H9 (cell line): ENCODE measurements around the gene TEAD1. TPM values are rescaled to one million over a fixed set of nuclear protein-coding genes. Genes with fewer than 3 reads are reported as not detected.

Experiments
- DNase-seq: peaks from one replicate; pipeline ENCODE4 v3.0.0-alpha.2; 2017
- H2AFZ ChIP-seq: one replicate; pipeline ENCODE4 v1.6.1; 2013; ENCODE audit warnings: mild to moderate bottlenecking, low read length, control low read depth, moderate library complexity
- H2AK5ac ChIP-seq: 2 replicates; pipeline ENCODE4 v1.6.1; 2013; ENCODE audit warnings: low read length, control low read depth, mixed read lengths; ENCODE audit not compliant: insufficient read length
- H2BK120ac ChIP-seq: one replicate; pipeline ENCODE4 v1.6.1; 2013; ENCODE audit warnings: low read depth, mild to moderate bottlenecking, low read length, control low read depth, inconsistent platforms; ENCODE audit not compliant: poor library complexity, severe bottlenecking
- H2BK12ac ChIP-seq: 2 replicates; pipeline ENCODE4 v1.6.1; 2013; ENCODE audit warnings: low read length, control low read depth, mixed read lengths, low read depth; ENCODE audit not compliant: insufficient read length
- H2BK15ac ChIP-seq: 2 replicates; pipeline ENCODE4 v1.6.1; 2013; ENCODE audit warnings: low read depth, low read length, control low read depth
- H2BK20ac ChIP-seq: one replicate; pipeline ENCODE4 v1.6.1; 2013; ENCODE audit warnings: low read depth, mild to moderate bottlenecking, low read length, control low read depth, inconsistent platforms; ENCODE audit not compliant: poor library complexity, severe bottlenecking
- H2BK5ac ChIP-seq: 2 replicates; pipeline ENCODE4 v1.6.1; 2013; ENCODE audit warnings: low read length, control low read depth, mixed read lengths; ENCODE audit not compliant: insufficient read length
- H3K14ac ChIP-seq: 2 replicates; pipeline ENCODE4 v1.6.1; 2013; ENCODE audit warnings: low read length, control low read depth; ENCODE audit not compliant: insufficient read depth
- H3K18ac ChIP-seq: 2 replicates; pipeline ENCODE4 v1.6.1; 2013; ENCODE audit warnings: low read depth, mild to moderate bottlenecking, mixed read lengths, low read length, control low read depth; ENCODE audit not compliant: insufficient read length
- H3K23ac ChIP-seq: 2 replicates; pipeline ENCODE4 v1.6.1; 2013; ENCODE audit warnings: low read length, control low read depth, mixed read lengths, low read depth; ENCODE audit not compliant: insufficient read length
- H3K23me2 ChIP-seq: 2 replicates; pipeline ENCODE4 v1.6.1; 2013; ENCODE audit warnings: low read depth, mild to moderate bottlenecking, mixed read lengths, low read length, control low read depth; ENCODE audit not compliant: insufficient read length, poor library complexity, severe bottlenecking
- H3K27ac ChIP-seq: 2 replicates; pipeline ENCODE4 v1.5.1; 2013; ENCODE audit warnings: low read length, control low read depth, mixed read lengths, low read depth; ENCODE audit not compliant: insufficient read length
- H3K27me3 ChIP-seq: 2 replicates; pipeline ENCODE4 v1.6.1; 2013; ENCODE audit warnings: low read length, control low read depth, inconsistent platforms; ENCODE audit not compliant: insufficient read depth
- H3K4ac ChIP-seq: 2 replicates; pipeline ENCODE4 v1.6.1; 2013; ENCODE audit warnings: low read depth, mild to moderate bottlenecking, control low read depth, inconsistent platforms, low read length, moderate library complexity
- H3K4me1 ChIP-seq: 2 replicates; pipeline ENCODE4 v1.6.1; 2013; ENCODE audit warnings: low read length, control low read depth, inconsistent platforms; ENCODE audit not compliant: insufficient read depth
- H3K4me2 ChIP-seq: 2 replicates; pipeline ENCODE4 v1.6.1; 2013; ENCODE audit warnings: low read length, control low read depth, mixed read lengths; ENCODE audit not compliant: insufficient read length, insufficient read depth
- H3K56ac ChIP-seq: 2 replicates; pipeline ENCODE4 v1.6.1; 2013; ENCODE audit warnings: low read depth, mild to moderate bottlenecking, mixed read lengths, low read length, control low read depth; ENCODE audit not compliant: insufficient read length
- H3K79me1 ChIP-seq: 2 replicates; pipeline ENCODE4 v1.6.1; 2013; ENCODE audit warnings: low read depth, mild to moderate bottlenecking, moderate library complexity, low read length, control low read depth, inconsistent platforms; ENCODE audit not compliant: insufficient read depth, poor library complexity, severe bottlenecking
- H3K79me2 ChIP-seq: 2 replicates; pipeline ENCODE4 v1.6.1; 2013; ENCODE audit warnings: low read length, control low read depth, inconsistent platforms; ENCODE audit not compliant: insufficient read depth
- H3K9ac ChIP-seq: 2 replicates; pipeline ENCODE4 v1.6.1; 2013; ENCODE audit warnings: low read length, control low read depth, mixed read lengths; ENCODE audit not compliant: insufficient read length; ENCODE audit errors: extremely low read depth
- H3K9me3 ChIP-seq: one replicate; pipeline ENCODE4 v1.6.1; 2013; ENCODE audit warnings: low read depth, low read length, inconsistent platforms; ENCODE audit not compliant: control insufficient read depth
- H3T11ph ChIP-seq: one replicate; pipeline ENCODE4 v1.6.1; 2013; ENCODE audit warnings: mild to moderate bottlenecking, low read length, control low read depth, inconsistent platforms
- H4K20me1 ChIP-seq: one replicate; pipeline ENCODE4 v1.6.1; 2013; ENCODE audit not compliant: control insufficient read depth, insufficient read length, insufficient read depth
- H4K5ac ChIP-seq: 2 replicates; pipeline ENCODE4 v1.6.1; 2013; ENCODE audit warnings: low read depth, mild to moderate bottlenecking, mixed read lengths, low read length, control low read depth; ENCODE audit not compliant: insufficient read length
- H4K8ac ChIP-seq: replicated peaks from 2 replicates; pipeline ENCODE4 v1.6.1; 2013; ENCODE audit warnings: low read length, control low read depth, mixed read lengths, low read depth; ENCODE audit not compliant: insufficient read length
- H4K91ac ChIP-seq: 2 replicates; pipeline ENCODE4 v1.6.1; 2013; ENCODE audit warnings: low read depth, mild to moderate bottlenecking, moderate library complexity, mixed read lengths, low read length, control low read depth; ENCODE audit not compliant: insufficient read length
- H3K27ac Mint-ChIP-seq, 3 experiments: 2 replicates in 2 of 3; 3 replicates in 1 of 3; pipeline ENCODE4 v1.8.0; 2020 to 2021; ENCODE audit warnings: mixed read lengths in 3 of 3, mild to moderate bottlenecking in 1 of 3, moderate library complexity in 1 of 3
- H3K27me3 Mint-ChIP-seq: 2 replicates; pipeline ENCODE4 v1.8.0; 2021; ENCODE audit warnings: low read depth, mild to moderate bottlenecking, moderate library complexity, mixed read lengths
- H3K36me3 Mint-ChIP-seq, 3 experiments: 2 replicates in 2 of 3; 3 replicates in 1 of 3; pipeline ENCODE4 v1.8.0; 2020 to 2021; ENCODE audit warnings: low read depth in 3 of 3, mixed read lengths in 3 of 3; ENCODE audit not compliant: insufficient read depth in 1 of 3
- H3K4me1 Mint-ChIP-seq, 2 experiments: 2 replicates each; pipeline ENCODE4 v1.8.0; 2020; ENCODE audit warnings: mixed read lengths in 2 of 2
- H3K4me3 Mint-ChIP-seq, 2 experiments: 2 replicates in 1 of 2; 3 replicates in 1 of 2; pipeline ENCODE4 v1.8.0; 2020 to 2021; ENCODE audit warnings: mild to moderate bottlenecking in 2 of 2, mixed read lengths in 2 of 2, moderate library complexity in 1 of 2
- H3K9me3 Mint-ChIP-seq, 2 experiments: 2 replicates in 1 of 2; 3 replicates in 1 of 2; pipeline ENCODE4 v1.8.0; 2020; ENCODE audit warnings: mild to moderate bottlenecking in 2 of 2, mixed read lengths in 2 of 2, moderate library complexity in 1 of 2
- WGBS: extraction: QIAGEN DNeasy Blood & Tissue Kit; methylation state at CpG from one replicate; pipeline ENCODE4 v1.1.7; 2013; ENCODE audit warnings: missing lambda C conversion rate, low lambda C conversion rate, mixed read lengths; ENCODE audit not compliant: insufficient read length; ENCODE audit errors: extremely low coverage; 5-methylcytosine and 5-hydroxymethylcytosine counted together
- total RNA-seq: library from RNA; stranded (reverse); gene quantifications from 2 replicates; pipeline ENCODE4 v1.2.1, GENCODE V29; 2021
- TF ChIP-seq, protein P1 (sequence below): fragments of 200-600 bp; sonication (generic); conservative IDR thresholded peaks from 3 replicates; pipeline ENCODE4 v1.8.0; 2021; ENCODE audit warnings: antibody characterized with exemption, mild to moderate bottlenecking

Gene TEAD1
- total RNA-seq, 1 experiment from 2014 or later, result 75.1 TPM

DNA sequence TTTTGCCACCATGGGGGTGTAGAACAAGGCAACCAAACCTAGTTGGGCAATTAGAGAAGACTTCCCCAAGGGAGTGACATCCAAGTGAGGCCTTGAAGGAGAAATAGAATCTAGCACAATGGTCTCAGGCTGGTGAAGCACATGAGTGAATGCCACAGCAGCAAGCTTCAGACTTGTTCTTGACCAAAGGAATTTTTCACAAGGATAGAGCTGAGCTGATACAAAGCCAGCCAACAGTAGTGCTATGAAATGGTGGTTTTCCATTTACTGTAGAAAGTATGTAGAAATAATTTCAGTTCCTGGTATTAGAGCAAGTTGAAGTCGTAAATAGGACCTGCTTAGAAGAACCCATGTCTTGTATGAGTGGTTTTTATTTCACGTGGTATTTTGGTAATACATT lies 186.6 kb downstream of the TEAD1 start:
- H2AK5ac ChIP-seq, result no peak overlapping the region
- no peaks in the 10 kb centered on the region for H3K79me1 ChIP-seq
- H3K27ac ChIP-seq, result no peak overlapping the region
- H2BK5ac ChIP-seq, result no peak overlapping the region
- no peaks in the 10 kb centered on the region for H4K20me1 ChIP-seq
- TF ChIP-seq, protein P1, sequence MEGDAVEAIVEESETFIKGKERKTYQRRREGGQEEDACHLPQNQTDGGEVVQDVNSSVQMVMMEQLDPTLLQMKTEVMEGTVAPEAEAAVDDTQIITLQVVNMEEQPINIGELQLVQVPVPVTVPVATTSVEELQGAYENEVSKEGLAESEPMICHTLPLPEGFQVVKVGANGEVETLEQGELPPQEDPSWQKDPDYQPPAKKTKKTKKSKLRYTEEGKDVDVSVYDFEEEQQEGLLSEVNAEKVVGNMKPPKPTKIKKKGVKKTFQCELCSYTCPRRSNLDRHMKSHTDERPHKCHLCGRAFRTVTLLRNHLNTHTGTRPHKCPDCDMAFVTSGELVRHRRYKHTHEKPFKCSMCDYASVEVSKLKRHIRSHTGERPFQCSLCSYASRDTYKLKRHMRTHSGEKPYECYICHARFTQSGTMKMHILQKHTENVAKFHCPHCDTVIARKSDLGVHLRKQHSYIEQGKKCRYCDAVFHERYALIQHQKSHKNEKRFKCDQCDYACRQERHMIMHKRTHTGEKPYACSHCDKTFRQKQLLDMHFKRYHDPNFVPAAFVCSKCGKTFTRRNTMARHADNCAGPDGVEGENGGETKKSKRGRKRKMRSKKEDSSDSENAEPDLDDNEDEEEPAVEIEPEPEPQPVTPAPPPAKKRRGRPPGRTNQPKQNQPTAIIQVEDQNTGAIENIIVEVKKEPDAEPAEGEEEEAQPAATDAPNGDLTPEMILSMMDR, result no peak
- no peak overlapping the region for H4K91ac ChIP-seq
- peaks cover 71 to 74% of the 10 kb centered on the region in 2 experiments for H3K4me1 Mint-ChIP-seq
- H3K23me2 ChIP-seq, result no peaks in the 10 kb centered on the region
- no peaks in the 10 kb centered on the region; a peak in 1 of 5 replicates for H3K9me3 Mint-ChIP-seq
- no peak overlapping the region for H2BK15ac ChIP-seq
- H2BK120ac ChIP-seq, result no peak overlapping the region
- H2BK12ac ChIP-seq, result no peak overlapping the region
- H3K18ac ChIP-seq, result no peak overlapping the region
- no peak for DNase-seq
- no peak overlapping the region for H3K4ac ChIP-seq
- no peak overlapping the region for H2AFZ ChIP-seq
- H3T11ph ChIP-seq, result no peak overlapping the region
- peaks cover 0 to 6% (median 3%) of the 10 kb centered on the region in 3 experiments; a peak in 3 of 7 replicates for H3K36me3 Mint-ChIP-seq
- peak overlapping the region; percentile 89 to 93 (median 89) for H3K27ac Mint-ChIP-seq
- no peak overlapping the region for H3K4me3 Mint-ChIP-seq
- H3K56ac ChIP-seq, result no peak overlapping the region
- H3K27me3 ChIP-seq, result no peaks in the 10 kb centered on the region
- no peaks in the 10 kb centered on the region for H3K27me3 Mint-ChIP-seq
- no peak overlapping the region for H4K5ac ChIP-seq
- no peak overlapping the region for H4K8ac ChIP-seq
- H3K4me2 ChIP-seq, result no peak overlapping the region
- no peaks in the 10 kb centered on the region; the same call in 1 of the 2 replicates for H3K79me2 ChIP-seq
- no peak overlapping the region for H3K23ac ChIP-seq
- no peaks in the 10 kb centered on the region for H3K9me3 ChIP-seq
- H2BK20ac ChIP-seq, result no peak overlapping the region
- H3K4me1 ChIP-seq, result peaks cover 11% of the 10 kb centered on the region; the same call in 1 of the 2 replicates
- no peak overlapping the region for H3K14ac ChIP-seq
- H3K9ac ChIP-seq, result no peak overlapping the region
- WGBS, result no CpG with 5 or more reads among the region's 2 CpGs
